ENCODE results near the gene LSM14B.

GRCh38 chr20:62171245-62171644 is 49.0 kb downstream of the LSM14B start:
- no peak for TF ChIP-seq CTCF (IDR thresholded peaks at IDR 0.05)
- no peak for TF ChIP-seq POLR2AphosphoS5 (IDR thresholded peaks at IDR 0.05)
- no peak for TF ChIP-seq POLR2A (IDR thresholded peaks at IDR 0.05)
- TF ChIP-seq EP300 (IDR thresholded peaks at IDR 0.05) = no peak

Measured in suprapubic skin (tissue), 4 donors.